Large intestine (tissue), 12 donors: ENCODE measurements around the gene SLC23A1. TPM values are rescaled to one million over a fixed set of nuclear protein-coding genes. Genes with fewer than 3 reads are reported as not detected.

ENCODE experiments used
- DNase-seq, 2 donors: peaks; one replicate each; pipeline versions ENCODE4 v3.0.0 to v3.0.0-alpha.2; 2013
- H3K27ac ChIP-seq: one replicate; pipeline ENCODE4 v1.5.1; 2013; ENCODE audit warnings: low read length
- H3K27me3 ChIP-seq: 2 replicates; pipeline ENCODE4 v1.6.1; 2013; ENCODE audit warnings: low read length; ENCODE audit not compliant: control insufficient read depth, insufficient read depth
- H3K36me3 ChIP-seq: 2 replicates; pipeline ENCODE4 v1.6.1; 2013; ENCODE audit warnings: low read length; ENCODE audit not compliant: control insufficient read depth, insufficient read depth
- H3K4me1 ChIP-seq: one replicate; pipeline ENCODE4 v1.6.1; 2013; ENCODE audit warnings: low read length; ENCODE audit not compliant: control insufficient read depth, insufficient read depth
- H3K4me3 ChIP-seq: one replicate; pipeline ENCODE4 v1.5.1; 2013; ENCODE audit warnings: low read length
- H3K9me3 ChIP-seq: one replicate; pipeline ENCODE4 v1.6.1; 2013; ENCODE audit warnings: mild to moderate bottlenecking, low read depth, low read length, moderate library complexity; ENCODE audit not compliant: control insufficient read depth
- WGBS: methylation state at CpG from one replicate; pipeline ENCODE4 v1.1.5; 2013; ENCODE audit warnings: low lambda C conversion rate; ENCODE audit not compliant: insufficient coverage; 5-methylcytosine and 5-hydroxymethylcytosine counted together
- long read RNA-seq, 11 donors: transcript quantifications; one replicate each; lab custom pipeline, GENCODE V29; 2026
- polyA plus RNA-seq: library from polyadenylated mRNA; unstranded; fragments of 120-200 nt; gene quantifications from one replicate; pipeline ENCODE4 v1.2.1, GENCODE V29; 2013

The SLC23A1 gene
- 49.8 TPM for polyA plus RNA-seq
- long read RNA-seq, donor 1, partial matches to known transcripts = 0 of 1 reads
- long read RNA-seq, donor 1, other reads (novel, unspliced or antisense) = 0 of 1 reads
- long read RNA-seq, donor 2, partial matches to known transcripts = 19 of 23 reads
- long read RNA-seq, donor 2, other reads (novel, unspliced or antisense) = 0 of 23 reads
- long read RNA-seq, donor 3, transcript SLC23A1-201 (15 exons, 2,299 nt) = major isoform, 7 of 30 reads
- long read RNA-seq, donor 3, partial matches to known transcripts = 22 of 30 reads
- long read RNA-seq, donor 3, other reads (novel, unspliced or antisense) = 0 of 30 reads
- long read RNA-seq, donor 4, partial matches to known transcripts = 0 of 1 reads
- long read RNA-seq, donor 4, other reads (novel, unspliced or antisense) = 0 of 1 reads
- long read RNA-seq, donor 5, partial matches to known transcripts = 0 of 3 reads
- long read RNA-seq, donor 5, other reads (novel, unspliced or antisense) = 0 of 3 reads
- long read RNA-seq, donor 6, transcript SLC23A1-201 (15 exons, 2,299 nt) = major isoform, 10 of 16 reads
- long read RNA-seq, donor 6, partial matches to known transcripts = 5 of 16 reads
- long read RNA-seq, donor 6, other reads (novel, unspliced or antisense) = 0 of 16 reads
- long read RNA-seq, donor 7, partial matches to known transcripts = 0 of 1 reads
- long read RNA-seq, donor 7, other reads (novel, unspliced or antisense) = 0 of 1 reads
- long read RNA-seq, donor 8, partial matches to known transcripts = 15 of 19 reads
- long read RNA-seq, donor 8, other reads (novel, unspliced or antisense) = 0 of 19 reads
- long read RNA-seq, donor 9, partial matches to known transcripts = 13 of 15 reads
- long read RNA-seq, donor 9, other reads (novel, unspliced or antisense) = 0 of 15 reads
- long read RNA-seq, donor 10, partial matches to known transcripts = 6 of 12 reads
- long read RNA-seq, donor 10, other reads (novel, unspliced or antisense) = 0 of 12 reads
- long read RNA-seq, donor 11, partial matches to known transcripts = 0 of 5 reads
- long read RNA-seq, donor 11, other reads (novel, unspliced or antisense) = 0 of 5 reads

DNA sequence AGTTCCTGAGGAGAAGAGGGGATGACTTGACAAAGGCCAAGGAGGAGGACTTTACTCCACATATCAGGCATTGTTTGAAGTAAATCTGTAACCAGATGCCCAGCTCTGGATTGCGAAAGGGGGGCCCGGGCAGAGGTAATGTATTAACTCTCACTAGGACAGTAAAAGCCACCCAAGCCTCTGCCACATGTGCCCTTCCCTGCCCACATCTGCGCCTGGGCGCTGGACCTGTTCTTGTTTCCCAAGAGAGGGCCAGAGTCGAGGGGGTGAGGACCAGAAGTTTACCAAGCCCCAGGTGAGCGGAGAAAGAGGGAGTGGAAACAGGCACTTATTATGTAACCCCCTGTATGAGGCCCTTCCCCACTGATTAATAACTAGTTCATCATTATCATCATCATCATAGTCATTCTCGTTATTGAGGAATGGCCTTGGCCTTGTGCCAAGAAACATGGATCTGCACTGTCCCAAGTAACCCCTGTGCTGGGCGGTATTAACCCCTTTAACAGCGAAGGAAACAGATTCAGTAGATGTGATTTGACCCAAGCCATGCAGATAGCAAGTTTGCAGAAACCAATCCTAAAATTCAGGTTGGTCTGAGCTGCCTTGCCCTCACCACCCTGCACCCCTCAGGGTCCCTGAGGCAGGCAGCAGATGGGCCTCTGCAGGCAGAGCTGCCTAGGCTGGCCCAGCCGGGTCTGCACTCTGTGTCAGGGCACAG lies at the start of gene SLC23A1:
Gene SLC23A1, minus strand, starts transcription at position 23 of the 718 bp plus-strand sequence. CDS start 44 bp downstream, outside the sequence.
- WGBS = no CpG with 5 or more reads among the region's 10 CpGs
- Histone ChIP-seq H3K36me3 (peaks cover 12% of the 10 kb centered on the region), H3K9me3 (no peaks in the 10 kb centered on the region), H3K4me1 (peaks cover 74% of the 10 kb centered on the region), H3K4me3 (peak within 1 kb of the TSS; percentile 23), H3K27ac (peak within 1 kb of the TSS; percentile 59), H3K27me3 (no peaks in the 10 kb centered on the region)
- DNase-seq = peak; percentile 78 to 92

DNA sequence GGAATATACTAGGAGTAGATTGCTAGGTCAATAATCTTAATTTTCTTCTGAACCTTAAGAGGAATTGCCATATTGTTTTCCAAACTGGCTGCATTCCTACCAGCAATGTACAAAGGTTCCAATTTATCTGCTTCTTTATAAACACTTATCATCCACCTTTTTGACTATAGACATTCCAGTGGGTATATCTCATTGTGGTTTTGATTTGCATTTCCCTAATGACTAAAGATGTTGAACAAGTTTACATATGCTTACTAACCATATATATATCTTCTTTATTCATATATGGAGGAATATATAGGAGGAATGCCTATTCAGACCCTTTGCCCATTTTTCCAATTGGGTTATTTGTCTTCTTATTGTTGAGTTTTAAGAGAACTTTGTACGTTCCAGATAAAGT lies 48.6 kb upstream of the SLC23A1 start:
- H3K9me3 ChIP-seq = no peaks in the 10 kb centered on the region
- no peak for DNase-seq
- no CpG with 5 or more reads among the region's 1 CpG for whole genome bisulfite sequencing
- H3K27ac ChIP-seq = no peak overlapping the region
- no peak overlapping the region for H3K4me3 ChIP-seq
- no peaks in the 10 kb centered on the region for H3K27me3 ChIP-seq
- H3K36me3 ChIP-seq = peaks cover 5% of the 10 kb centered on the region
- no peaks in the 10 kb centered on the region for H3K4me1 ChIP-seq

DNA sequence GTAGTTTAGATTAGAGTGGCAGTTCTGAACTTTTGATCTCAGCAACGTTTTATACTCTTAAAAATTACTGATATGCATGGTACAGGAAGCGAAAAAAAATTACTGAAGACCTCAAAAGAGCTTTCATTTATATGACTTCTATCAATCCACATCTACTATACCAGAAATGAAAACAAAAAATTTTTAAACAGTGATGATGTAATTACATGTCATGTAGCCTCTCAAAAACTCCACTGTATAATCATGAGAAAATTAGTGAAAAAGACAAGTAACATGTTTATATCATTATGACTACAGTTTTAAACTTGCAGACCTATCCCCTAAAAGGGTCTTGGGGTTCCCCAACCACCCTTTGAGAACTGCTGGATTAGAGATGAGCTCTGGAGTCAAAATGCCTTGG lies 46.9 kb upstream of the SLC23A1 start:
- Histone ChIP-seq H3K27ac (no peak overlapping the region), H3K4me1 (no peaks in the 10 kb centered on the region), H3K9me3 (no peaks in the 10 kb centered on the region), H3K36me3 (peaks cover 10% of the 10 kb centered on the region), H3K4me3 (no peak overlapping the region), H3K27me3 (no peaks in the 10 kb centered on the region)
- no peak for DNase-seq
- WGBS = no CpG with 5 or more reads among the region's 2 CpGs

DNA sequence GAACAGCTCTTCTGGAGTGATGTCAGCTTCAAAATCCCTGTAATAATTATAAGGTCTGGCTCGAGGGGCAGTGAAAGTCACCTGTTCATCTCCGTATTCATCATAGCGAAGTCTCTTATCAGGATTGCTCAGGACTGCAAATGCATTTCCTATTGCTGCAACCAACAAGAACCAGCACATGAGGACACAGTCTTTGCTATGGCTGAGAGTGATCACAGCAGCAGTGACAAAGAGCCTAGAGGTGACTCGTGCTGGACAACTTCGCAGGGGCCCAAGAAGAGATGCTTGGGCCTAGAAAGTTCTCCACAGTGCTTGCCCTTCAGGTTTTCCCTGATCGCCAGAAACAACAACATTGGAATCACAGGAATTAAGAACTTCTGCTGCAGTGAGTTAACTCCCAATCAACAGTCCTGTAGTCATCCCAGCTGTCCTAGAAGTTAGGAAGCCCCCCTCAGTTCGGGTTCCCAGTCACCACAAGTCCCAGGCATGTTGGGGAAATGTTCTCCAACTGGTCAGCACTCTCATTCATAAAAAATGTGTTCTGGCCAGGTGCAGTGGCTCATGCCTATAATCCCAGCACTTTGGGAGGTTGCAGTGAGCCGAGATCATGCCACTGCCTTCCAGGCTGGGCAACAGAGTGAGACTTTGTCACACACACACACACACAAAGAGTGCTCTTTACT lies 43.2 kb upstream of the SLC23A1 start:
- H3K4me3 ChIP-seq = no peak overlapping the region
- no peaks in the 10 kb centered on the region for H3K4me1 ChIP-seq
- WGBS = no CpG with 5 or more reads among the region's 8 CpGs
- DNase-seq = no peak
- H3K27ac ChIP-seq = no peak overlapping the region
- H3K36me3 ChIP-seq = peaks cover 15% of the 10 kb centered on the region
- no peaks in the 10 kb centered on the region for H3K9me3 ChIP-seq
- H3K27me3 ChIP-seq = no peaks in the 10 kb centered on the region

DNA sequence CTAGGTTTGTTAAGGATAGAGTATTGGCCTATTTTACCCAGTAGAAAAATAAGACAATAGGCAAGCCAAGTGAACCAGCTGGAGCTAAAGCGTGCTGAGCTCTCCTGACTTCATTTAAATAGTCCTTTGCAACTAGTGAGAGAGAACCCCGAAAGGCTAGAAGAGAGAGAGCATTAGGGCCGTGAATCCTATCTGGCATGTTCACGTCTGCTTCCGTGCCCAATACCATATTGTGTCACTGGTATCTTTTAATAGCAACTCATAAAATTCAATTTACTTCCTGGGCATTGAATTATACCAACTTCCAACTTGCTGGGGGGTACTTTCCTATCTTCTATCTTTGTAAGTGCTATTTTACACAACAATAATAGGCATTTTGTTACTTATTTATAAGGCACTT lies 42.4 kb upstream of the SLC23A1 start:
- 88% methylated on average over 2 of the region's 5 CpGs for WGBS
- H3K36me3 ChIP-seq = peaks cover 13% of the 10 kb centered on the region
- no peaks in the 10 kb centered on the region for H3K27me3 ChIP-seq

DNA sequence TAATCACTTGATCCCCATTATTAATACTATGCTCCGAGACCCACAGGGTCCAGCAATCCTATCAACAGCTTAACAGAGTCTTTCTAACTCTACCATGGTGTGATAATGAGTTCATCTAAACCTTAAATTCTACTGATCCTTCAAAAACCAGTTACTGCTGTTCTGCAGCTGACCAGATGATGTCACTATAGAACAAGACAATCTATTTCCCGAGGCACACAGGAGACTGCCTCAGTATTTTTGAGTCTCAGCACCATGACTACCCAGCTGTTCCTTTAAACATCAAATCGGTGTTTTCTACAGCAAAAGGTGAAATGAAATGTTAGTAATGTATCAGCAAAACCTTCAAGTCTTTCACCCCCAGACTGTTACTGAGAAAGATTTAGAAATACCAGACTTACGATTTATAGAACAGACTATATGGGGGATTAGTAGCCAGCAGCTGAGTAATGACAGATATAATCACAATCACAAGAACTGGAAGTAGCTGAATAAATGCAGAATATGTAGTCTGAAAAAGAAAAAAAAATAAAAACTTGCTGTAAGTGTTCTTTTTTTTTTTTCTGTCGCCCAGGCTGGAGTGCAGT lies 39.3 kb upstream of the SLC23A1 start:
- H3K36me3 ChIP-seq = peaks cover 21% of the 10 kb centered on the region
- peak; percentile 48 to 68 for DNase-seq
- no peak overlapping the region for H3K4me3 ChIP-seq
- no peaks in the 10 kb centered on the region for H3K9me3 ChIP-seq
- no peaks in the 10 kb centered on the region for H3K27me3 ChIP-seq
- no peak overlapping the region for H3K27ac ChIP-seq
- WGBS = 60% methylated on average over 1 of the region's 5 CpGs
- H3K4me1 ChIP-seq = peaks cover 22% of the 10 kb centered on the region

More for the DNA sequence above, 42.4 kb upstream of the SLC23A1 start:
- no peak for DNase-seq
- no peaks in the 10 kb centered on the region for H3K4me1 ChIP-seq
- H3K27ac ChIP-seq = no peak overlapping the region
- no peaks in the 10 kb centered on the region for H3K9me3 ChIP-seq
- no peak overlapping the region for H3K4me3 ChIP-seq

DNA sequence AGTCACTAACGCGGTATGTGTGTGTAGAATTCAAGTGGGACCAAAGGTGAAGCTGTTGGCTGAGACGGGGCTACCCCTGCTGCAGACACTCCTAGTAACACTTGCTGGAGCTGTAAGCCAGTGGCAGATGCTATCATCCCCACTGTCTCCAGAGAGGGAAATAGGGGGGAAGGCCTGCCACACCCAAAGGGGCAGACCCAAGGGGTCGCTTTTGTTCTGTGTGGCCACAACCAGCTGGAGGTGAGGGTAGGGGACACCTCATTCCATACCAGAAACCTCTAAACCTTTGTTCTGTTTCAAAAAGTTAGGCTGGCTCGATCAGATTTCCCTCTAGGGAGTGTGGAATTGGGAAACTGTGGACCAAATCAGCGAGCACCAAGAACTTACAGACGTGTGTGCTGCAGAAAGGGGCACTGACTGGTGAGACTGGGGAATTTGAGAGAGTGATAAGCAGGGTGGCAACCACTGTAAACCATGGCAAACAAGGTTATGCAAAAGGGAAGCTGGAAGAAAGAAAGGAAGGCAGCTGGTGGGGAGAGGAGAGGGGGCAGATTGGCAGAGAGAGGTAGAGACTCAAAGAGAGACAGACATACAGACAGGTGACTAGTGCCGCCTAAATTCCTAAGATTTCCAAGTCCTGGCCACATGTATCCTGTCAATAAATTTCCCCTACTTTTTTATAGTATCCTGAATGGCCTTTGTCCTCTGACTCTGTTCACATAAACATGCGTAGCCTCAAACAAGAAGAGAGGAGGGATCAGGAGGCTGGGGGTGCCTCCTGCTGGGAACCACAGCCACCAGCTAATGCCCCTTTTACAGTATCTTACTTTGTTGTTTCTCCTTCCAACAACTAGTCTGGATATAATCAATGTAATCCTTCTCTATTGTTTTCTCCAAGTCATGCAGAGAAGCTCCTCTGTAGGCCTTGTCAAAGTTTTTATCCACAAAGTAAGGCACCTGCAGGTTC lies 36.4 kb upstream of the SLC23A1 start:
- no peak overlapping the region for H3K4me3 ChIP-seq

DNA sequence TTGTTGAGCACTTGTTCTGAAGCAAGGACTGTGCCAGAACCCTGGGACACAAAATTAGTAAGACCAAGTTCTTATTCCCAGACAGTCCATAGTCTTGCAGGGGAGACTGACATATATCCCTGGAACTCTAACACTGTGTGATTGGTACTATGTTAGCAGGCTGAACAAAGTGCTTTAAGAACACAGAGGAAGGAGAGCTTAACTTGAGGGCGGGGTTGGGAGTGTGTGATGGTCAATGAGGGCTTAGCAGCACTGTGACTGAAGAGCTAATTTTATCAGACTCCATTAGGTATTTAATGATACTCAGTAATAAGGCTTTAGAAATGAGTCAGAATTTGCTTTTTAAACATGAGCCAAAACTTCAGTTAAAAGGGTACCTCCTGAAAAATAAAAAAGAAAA lies 35.7 kb upstream of the SLC23A1 start:
- no CpG with 5 or more reads among the region's 1 CpG for WGBS

More for the DNA sequence above, 36.4 kb upstream of the SLC23A1 start:
- peak; percentile 63 to 87 for DNase-seq
- Histone ChIP-seq H3K27ac (peak overlapping the region; percentile 79), H3K36me3 (peaks cover 13% of the 10 kb centered on the region), H3K4me1 (peaks cover 24% of the 10 kb centered on the region), H3K27me3 (no peaks in the 10 kb centered on the region), H3K9me3 (no peaks in the 10 kb centered on the region)
- WGBS = 33% methylated on average over 1 of the region's 9 CpGs

More for the DNA sequence above, 35.7 kb upstream of the SLC23A1 start:
- H3K4me1 ChIP-seq = peaks cover 24% of the 10 kb centered on the region
- no peak overlapping the region for H3K4me3 ChIP-seq
- H3K9me3 ChIP-seq = no peaks in the 10 kb centered on the region
- H3K27me3 ChIP-seq = no peaks in the 10 kb centered on the region
- H3K27ac ChIP-seq = peak overlapping the region; percentile 79
- H3K36me3 ChIP-seq = peaks cover 13% of the 10 kb centered on the region
- peak in 1 of 2 donors; percentile 30 for DNase-seq
